NCI-H526 treated with DMSO at 0.1 percent for 48 hours (cell line): ENCODE results near the gene ZNF276.
A peak's percentile ranks its signal among the peaks of the same experiment; 100 is the strongest.
"Not testable (repeated sequence)": the region's sequence is repeated elsewhere in the genome, so short reads cannot be mapped to it uniquely, and the experiment has no call there.

Experiments used
- DNase-seq: peaks from one replicate; lab custom pipeline; 2025; lab: John Stamatoyannopoulos, UW

ZNF276 gene

GRCh38 chr16:89696670-89697128 lies 24.6 kb upstream of the ZNF276 start:
- DNase-seq = no peak

GRCh38 chr16:89697161-89697615 lies 24.1 kb upstream of the ZNF276 start:
- no peak for DNase-seq

GRCh38 chr16:89697616-89698331 lies 23.6 kb upstream of the ZNF276 start:
- no peak for DNase-seq

GRCh38 chr16:89698717-89699116 lies 22.6 kb upstream of the ZNF276 start:
- DNase-seq = not testable (repeated sequence)

- not testable (repeated sequence) for DNase-seq
These were observed 21.7 kb upstream of the ZNF276 start for GRCh38 chr16:89699629-89700099.

- peak; percentile 91 for DNase-seq
These were observed 21.2 kb upstream of the ZNF276 start for GRCh38 chr16:89700100-89700648.

GRCh38 chr16:89700649-89701424 lies 20.5 kb upstream of the ZNF276 start:
- no peak for DNase-seq

- DNase-seq = peak; percentile 75
These were observed 19.6 kb upstream of the ZNF276 start, which contains the start of gene SPATA2L for GRCh38 chr16:89701425-89702406. SPATA2L (minus strand) TSS chr16:89701705; CDS start chr16:89701232, 473 bp downstream.

- no peak for DNase-seq
These were observed 17.1 kb upstream of the ZNF276 start for GRCh38 chr16:89704281-89704680.

GRCh38 chr16:89705006-89705405 lies 16.3 kb upstream of the ZNF276 start:
- DNase-seq = no peak

GRCh38 chr16:89706518-89707260 lies 14.6 kb upstream of the ZNF276 start:
- DNase-seq = no peak

- no peak for DNase-seq
These were observed 13.6 kb upstream of the ZNF276 start for GRCh38 chr16:89707695-89708094.

GRCh38 chr16:89708481-89708931 lies 12.8 kb upstream of the ZNF276 start:
- DNase-seq = no peak

- no peak for DNase-seq
These were observed 12.2 kb upstream of the ZNF276 start for GRCh38 chr16:89709166-89709565.

- DNase-seq = no peak
These were observed 11.5 kb upstream of the ZNF276 start for GRCh38 chr16:89709716-89710432.

- DNase-seq = no peak
These were observed 10.4 kb upstream of the ZNF276 start for GRCh38 chr16:89710709-89711564.

- DNase-seq = no peak
These were observed 9.6 kb upstream of the ZNF276 start for GRCh38 chr16:89711601-89712273.

- no peak for DNase-seq
These were observed 9.0 kb upstream of the ZNF276 start for GRCh38 chr16:89712274-89712781.
